HEK293 (cell line): Measurements from ENCODE around the gene PAK5.

Experiments
- CTCF ChIA-PET: fragments of 350-600 bp; formaldehyde crosslinking; extraction: SDS; loops from one replicate; lab custom pipeline; 2021; ENCODE audit warnings: antibody characterized with exemption; lab: Yijun Ruan, JAX
- POLR2A ChIA-PET: fragments of 300-600 bp; formaldehyde crosslinking; extraction: SDS; loops from one replicate; lab custom pipeline; 2020; ENCODE audit warnings: antibody characterized with exemption, inconsistent platforms; lab: Yijun Ruan, JAX
- H3K27ac ChIP-seq: fragments of 200-500 bp; sonication (Bioruptor generic); 2 replicates; pipeline ENCODE4 v1.5.1; 2014; ENCODE audit warnings: low read depth, low read length, control low read depth, inconsistent platforms; ENCODE audit errors: extremely low read depth
- H3K36me3 ChIP-seq, 2 experiments: fragments of 200-500 bp in 1 of 2; sonication (Bioruptor generic) in 1 of 2; 1 replicate in 1 of 2; 2 replicates in 1 of 2; pipeline ENCODE4 v1.5.1; 2014 to 2017; ENCODE audit warnings: inconsistent platforms in 2 of 2, low read length in 2 of 2; ENCODE audit not compliant: control insufficient read depth in 2 of 2, insufficient read depth in 1 of 2
- H3K4me1 ChIP-seq: fragments of 200-500 bp; sonication (Bioruptor generic); 2 replicates; pipeline ENCODE4 v1.5.1; 2014; ENCODE audit warnings: mild to moderate bottlenecking, low read length, inconsistent platforms; ENCODE audit not compliant: control insufficient read depth, insufficient read depth
- H3K4me3 ChIP-seq: 2 replicates; pipeline ENCODE4 v1.5.1; 2011; ENCODE audit warnings: low read depth, mild to moderate bottlenecking, control low read depth, low read length, moderate library complexity
- H3K9me3 ChIP-seq: fragments of 200-500 bp; sonication (Bioruptor generic); 2 replicates; pipeline ENCODE4 v1.5.1; 2014; ENCODE audit warnings: low read depth, low read length, inconsistent platforms; ENCODE audit not compliant: control insufficient read depth, insufficient read depth
- BCL11A ChIP-seq: fragments of 450-650 bp; formaldehyde crosslinking; IDR thresholded peaks from 2 replicates; pipeline ENCODE4 v1.5.1; 2016; ENCODE audit warnings: low read depth, missing biosample characterization, missing genetic modification characterization
- BCL11B ChIP-seq: fragments of 450-650 bp; formaldehyde crosslinking; IDR thresholded peaks from 2 replicates; pipeline ENCODE4 v1.5.1; 2016; ENCODE audit warnings: low read depth, missing biosample characterization, missing genetic modification characterization
- BCL6B ChIP-seq: fragments of 450-650 bp; formaldehyde crosslinking; IDR thresholded peaks from 2 replicates; pipeline ENCODE4 v1.5.1; 2017; ENCODE audit warnings: missing biosample characterization, missing genetic modification characterization
- EGR2 ChIP-seq: fragments of 450-650 bp; formaldehyde crosslinking; IDR thresholded peaks from 2 replicates; pipeline ENCODE4 v1.5.1; 2016; ENCODE audit warnings: low read depth, missing biosample characterization, missing genetic modification characterization
- FEZF1 ChIP-seq: fragments of 450-650 bp; formaldehyde crosslinking; IDR thresholded peaks from 2 replicates; pipeline ENCODE4 v1.5.1; 2016; ENCODE audit warnings: missing biosample characterization, missing genetic modification characterization
- HOXA7 ChIP-seq: sonication (generic); formaldehyde crosslinking; IDR thresholded peaks from 2 replicates; pipeline ENCODE4 v1.8.1; 2022; ENCODE audit warnings: missing genetic modification reagents, borderline replicate concordance
- HOXC10 ChIP-seq: sonication (generic); formaldehyde crosslinking; IDR thresholded peaks from 2 replicates; pipeline ENCODE4 v1.8.1; 2023; ENCODE audit warnings: mild to moderate bottlenecking, missing genetic modification reagents
- MZF1 ChIP-seq: fragments of 450-650 bp; formaldehyde crosslinking; IDR thresholded peaks from 2 replicates; pipeline ENCODE4 v1.5.1; 2017; ENCODE audit warnings: missing biosample characterization, missing genetic modification characterization, borderline replicate concordance
- PRDM2 ChIP-seq: fragments of 450-650 bp; formaldehyde crosslinking; IDR thresholded peaks from 2 replicates; pipeline ENCODE4 v1.5.1; 2016; ENCODE audit warnings: missing biosample characterization, missing genetic modification characterization, borderline replicate concordance
- SP2 ChIP-seq: fragments of 450-650 bp; formaldehyde crosslinking; IDR thresholded peaks from 2 replicates; pipeline ENCODE4 v1.5.1; 2016; ENCODE audit warnings: missing biosample characterization, missing genetic modification characterization
- WT1 ChIP-seq: fragments of 450-650 bp; formaldehyde crosslinking; IDR thresholded peaks from 2 replicates; pipeline ENCODE4 v1.5.1; 2016; ENCODE audit warnings: missing biosample characterization, missing genetic modification characterization
- ZBTB11 ChIP-seq: fragments of 450-650 bp; formaldehyde crosslinking; conservative IDR thresholded peaks from 2 replicates; pipeline ENCODE4 v1.5.1; 2016; ENCODE audit warnings: low read depth, missing biosample characterization, missing genetic modification characterization
- ZBTB26 ChIP-seq: fragments of 450-650 bp; formaldehyde crosslinking; optimal IDR thresholded peaks from 2 replicates; pipeline ENCODE3; 2016; ENCODE audit warnings: missing biosample characterization, mild to moderate bottlenecking, missing genetic modification characterization
- ZFP37 ChIP-seq: fragments of 450-650 bp; formaldehyde crosslinking; IDR thresholded peaks from 2 replicates; pipeline ENCODE4 v1.5.1; 2016; ENCODE audit warnings: missing biosample characterization, missing genetic modification characterization
- ZIC2 ChIP-seq: fragments of 450-650 bp; formaldehyde crosslinking; IDR thresholded peaks from 2 replicates; pipeline ENCODE4 v1.5.1; 2016; ENCODE audit warnings: missing biosample characterization, missing genetic modification characterization
- ZNF521 ChIP-seq: fragments of 450-650 bp; formaldehyde crosslinking; IDR thresholded peaks from 2 replicates; pipeline ENCODE4 v1.5.1; 2017; ENCODE audit warnings: missing biosample characterization, mild to moderate bottlenecking, missing genetic modification characterization
- ZNF548 ChIP-seq: fragments of 450-650 bp; formaldehyde crosslinking; IDR thresholded peaks from 2 replicates; pipeline ENCODE4 v1.5.1; 2016; ENCODE audit warnings: missing biosample characterization, missing genetic modification characterization
- ZNF677 ChIP-seq: fragments of 450-650 bp; IDR thresholded peaks from 2 replicates; pipeline ENCODE4 v1.5.0; 2018; ENCODE audit warnings: missing biosample characterization, mild to moderate bottlenecking, missing genetic modification characterization, moderate library complexity
- ZNF785 ChIP-seq: fragments of 450-650 bp; formaldehyde crosslinking; IDR thresholded peaks from 2 replicates; pipeline ENCODE4 v1.5.1; 2016; ENCODE audit warnings: missing biosample characterization, missing genetic modification characterization
- ZSCAN16 ChIP-seq: fragments of 450-650 bp; formaldehyde crosslinking; IDR thresholded peaks from 2 replicates; pipeline ENCODE4 v1.5.1; 2016; ENCODE audit warnings: missing biosample characterization, missing genetic modification characterization

Gene PAK5

GRCh38 chr20:9595763-9596162 lies 243.1 kb downstream of the PAK5 start:
- Histone ChIP-seq H3K4me1 (no peaks in the 10 kb centered on the region), H3K4me3 (no peak overlapping the region), H3K36me3 (no peaks in the 10 kb centered on the region)
- CTCF ChIA-PET, result interaction anchor here (1.1 kb wide), 1 partner anchor 14 kb away, joined by 5 read pairs; no protein-coding TSS in a partner anchor
- no peak for TF ChIP-seq ZNF677 (tag by site-specific recombination)
- no peak for TF ChIP-seq ZNF785 (tag by site-specific recombination)
- no peak for TF ChIP-seq BCL11B (tag by site-specific recombination)
- no peak for TF ChIP-seq ZIC2 (tag by site-specific recombination)
- no peak for TF ChIP-seq PRDM2
- TF ChIP-seq EGR2 (tag by site-specific recombination), result no peak
- no peak for TF ChIP-seq SP2 (tag by site-specific recombination)
- no peak for TF ChIP-seq ZSCAN16
- no peak for TF ChIP-seq ZNF521
- no peak for TF ChIP-seq FEZF1 (tag by site-specific recombination)
- no peak for TF ChIP-seq MZF1 (tag by site-specific recombination)
- no peak for TF ChIP-seq HOXC10 (CRISPR knock-in tag)
- no peak for TF ChIP-seq WT1 (tag by site-specific recombination)
- TF ChIP-seq ZBTB26, result no peak
- TF ChIP-seq ZFP37 (tag by site-specific recombination), result no peak
- no peak for TF ChIP-seq ZBTB11
- no peak for TF ChIP-seq ZNF548 (tag by site-specific recombination)
- TF ChIP-seq BCL11A (tag by site-specific recombination), result no peak
- TF ChIP-seq BCL6B, result no peak
- TF ChIP-seq HOXA7, result no peak
- TF ChIP-seq, all 188 proteins: peak for 0
- POLR2A ChIA-PET, result no interaction called here
- Histone ChIP-seq H3K9me3 (no peaks in the 10 kb centered on the region), H3K27ac (no peak overlapping the region)
